CD14-positive monocyte (primary cell): ENCODE measurements around the gene NR6A1. TPM values are rescaled to one million over a fixed set of nuclear protein-coding genes. Genes with fewer than 3 reads are reported as not detected.

Experiments used
- DNase-seq, 3 donors: peaks; one replicate each; pipeline ENCODE4 v3.0.0-alpha.2; 2011 to 2022
- H2AFZ ChIP-seq: 2 replicates; pipeline ENCODE4 v1.6.0; 2012; ENCODE audit warnings: mild to moderate bottlenecking, low read depth, low read length, inconsistent platforms; ENCODE audit not compliant: insufficient read depth, poor library complexity, severe bottlenecking
- H3K27ac ChIP-seq, 2 donors: 1 replicate in 1 of 2; 2 replicates in 1 of 2; pipeline ENCODE4 v1.5.1; 2012 to 2013; ENCODE audit warnings: low read length in 2 of 2, control low read depth in 1 of 2, inconsistent platforms in 1 of 2, low read depth in 1 of 2, mild to moderate bottlenecking in 1 of 2
- H3K27me3 ChIP-seq, 2 donors: one replicate each; pipeline versions ENCODE4 v1.6.0 to v1.6.1; 2011 to 2013; ENCODE audit warnings: low read length in 2 of 2; ENCODE audit not compliant: control insufficient read depth in 2 of 2, insufficient read depth in 2 of 2
- H3K36me3 ChIP-seq, 2 donors: replicated peaks in 1 of 2; 1 replicate in 1 of 2; 2 replicates in 1 of 2; pipeline versions ENCODE4 v1.5.1 to v1.6.1; 2012 to 2013; ENCODE audit warnings: low read length in 2 of 2, control low read depth in 1 of 2, inconsistent platforms in 1 of 2, mild to moderate bottlenecking in 1 of 2; ENCODE audit not compliant: insufficient read depth in 2 of 2, control insufficient read depth in 1 of 2
- H3K4me1 ChIP-seq, 2 donors: 1 replicate in 1 of 2; 2 replicates in 1 of 2; pipeline versions ENCODE4 v1.5.1 to v1.6.1; 2012 to 2013; ENCODE audit warnings: low read length in 2 of 2, control low read depth in 1 of 2, inconsistent platforms in 1 of 2, mild to moderate bottlenecking in 1 of 2, moderate library complexity in 1 of 2; ENCODE audit not compliant: insufficient read depth in 2 of 2, control insufficient read depth in 1 of 2
- H3K4me2 ChIP-seq: replicated peaks from 2 replicates; pipeline ENCODE3; 2012; ENCODE audit warnings: low read length, moderate library complexity, mild to moderate bottlenecking; ENCODE audit not compliant: poor library complexity, severe bottlenecking; ENCODE audit errors: extremely low read depth
- H3K4me3 ChIP-seq, 3 experiments: fragments of 200-600 bp in 1 of 3; sonication (generic) in 1 of 3; replicated peaks in 1 of 3; 1 replicate in 2 of 3; 2 replicates in 1 of 3; pipeline ENCODE4 v1.5.1; 2011 to 2013; ENCODE audit warnings: low read length in 3 of 3, mild to moderate bottlenecking in 3 of 3, control low read depth in 2 of 3, low read depth in 2 of 3, inconsistent platforms in 1 of 3, moderate library complexity in 1 of 3
- H3K79me2 ChIP-seq: 2 replicates; pipeline ENCODE4 v1.6.0; 2012; ENCODE audit warnings: mild to moderate bottlenecking, control low read depth, inconsistent platforms, low read length, moderate library complexity; ENCODE audit not compliant: insufficient read depth
- H3K9ac ChIP-seq: 2 replicates; pipeline ENCODE4 v1.6.0; 2017; ENCODE audit warnings: low read length, mild to moderate bottlenecking; ENCODE audit not compliant: insufficient read depth, poor library complexity, severe bottlenecking
- H3K9me3 ChIP-seq, 2 donors: replicated peaks in 1 of 2; 1 replicate in 1 of 2; 2 replicates in 1 of 2; pipeline versions ENCODE4 v1.5.1 to v1.6.1; 2012 to 2013; ENCODE audit warnings: low read length in 2 of 2, control low read depth in 1 of 2; ENCODE audit not compliant: control insufficient read depth in 1 of 2, insufficient read depth in 1 of 2
- H4K20me1 ChIP-seq: 2 replicates; pipeline ENCODE4 v1.6.0; 2012; ENCODE audit warnings: mild to moderate bottlenecking, low read length, control low read depth, moderate library complexity; ENCODE audit not compliant: insufficient read depth
- H3K27ac Mint-ChIP-seq, 7 donors: one replicate each; pipeline ENCODE4 v1.8.0; 2020; ENCODE audit warnings: mild to moderate bottlenecking in 7 of 7, mixed read lengths in 7 of 7, moderate library complexity in 6 of 7, inconsistent platforms in 2 of 7
- H3K27me3 Mint-ChIP-seq, 3 donors: one replicate each; pipeline ENCODE4 v1.8.0; 2021 to 2022; ENCODE audit warnings: low read depth in 3 of 3, mild to moderate bottlenecking in 3 of 3, mixed read lengths in 3 of 3, moderate library complexity in 3 of 3, inconsistent platforms in 1 of 3
- H3K36me3 Mint-ChIP-seq, 2 donors: one replicate each; pipeline ENCODE4 v1.8.0; 2020; ENCODE audit warnings: mixed read lengths in 2 of 2, inconsistent platforms in 1 of 2, mild to moderate bottlenecking in 1 of 2
- H3K4me1 Mint-ChIP-seq: one replicate; pipeline ENCODE4 v1.8.0; 2020; ENCODE audit warnings: mild to moderate bottlenecking, mixed read lengths
- H3K4me3 Mint-ChIP-seq, 2 donors: one replicate each; pipeline ENCODE4 v1.8.0; 2020; ENCODE audit warnings: mild to moderate bottlenecking in 2 of 2, mixed read lengths in 2 of 2, moderate library complexity in 1 of 2
- H3K9me3 Mint-ChIP-seq, 7 donors: one replicate each; pipeline ENCODE4 v1.8.0; 2020 to 2022; ENCODE audit warnings: mixed read lengths in 7 of 7, mild to moderate bottlenecking in 6 of 7, moderate library complexity in 6 of 7, inconsistent platforms in 2 of 7
- WGBS: methylation state at CpG from one replicate; pipeline ENCODE4 v1.1.5; 2013; ENCODE audit warnings: missing lambda C conversion rate; ENCODE audit not compliant: insufficient coverage; 5-methylcytosine and 5-hydroxymethylcytosine counted together
- intact Hi-C, 2 donors: fragments of 100-400 bp; cut with micrococcal nuclease; formaldehyde crosslinking; loops; one replicate each; pipeline versions ENCODE4 v1.15.0 to v1.15.1; 2023
- polyA plus RNA-seq, 3 donors: library from polyadenylated mRNA; depleted of rRNA in 1 of 3; unstranded in 2 of 3; stranded (reverse) in 1 of 3; fragments of 300-500 nt in 2 of 3; fragments of >200 nt in 1 of 3; fragmentation: Illumina TruSeq in 2 of 3; gene quantifications; 1 replicate in 2 of 3; 2 replicates in 1 of 3; pipeline ENCODE4 v1.2.3, GENCODE V29; 2012 to 2021
- TF ChIP-seq, protein P1 (sequence below): fragments of 200-600 bp; IDR thresholded peaks from one replicate; pipeline ENCODE4 v1.8.0; 2022; ENCODE audit warnings: antibody characterized with exemption, mild to moderate bottlenecking

The NR6A1 gene
- polyA plus RNA-seq, 3 donors = 0.15 to 2.9 (median 0.28) TPM

DNA sequence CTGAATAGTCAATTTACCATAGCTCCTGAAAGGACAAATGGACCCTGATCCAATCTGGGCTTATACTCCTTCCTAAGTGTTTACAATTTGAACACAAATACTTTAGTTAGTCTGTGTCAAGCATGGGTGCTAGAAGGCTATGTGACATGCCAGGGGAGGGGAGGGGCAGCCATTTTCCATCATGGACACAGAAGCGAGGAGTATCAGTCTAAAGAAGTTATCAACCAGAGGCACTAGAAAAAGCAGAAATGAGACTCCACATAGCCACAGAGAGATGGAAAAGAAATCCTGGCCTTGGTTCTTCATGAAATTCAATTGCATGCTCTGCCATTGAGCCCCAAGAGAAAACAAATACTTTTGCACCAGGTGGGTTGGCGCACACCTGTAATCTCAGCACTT is 61.8 kb downstream of the NR6A1 start:
- no peaks in the 10 kb centered on the region for H3K9me3 ChIP-seq
- no peak overlapping the region for H3K4me3 ChIP-seq
- peaks cover 0 to 2% (median 0%) of the 10 kb centered on the region in 3 donors for H3K27me3 Mint-ChIP-seq
- H3K4me2 ChIP-seq = no peak overlapping the region
- H4K20me1 ChIP-seq = no peaks in the 10 kb centered on the region
- H3K4me3 Mint-ChIP-seq = no peak overlapping the region
- H3K79me2 ChIP-seq = no peaks in the 10 kb centered on the region
- H3K27me3 ChIP-seq = no peaks in the 10 kb centered on the region
- intact Hi-C loops = no loop called here
- H3K27ac Mint-ChIP-seq = peak overlapping the region in 1 of 7 donors; percentile 45
- H3K9me3 Mint-ChIP-seq = peaks cover 0 to 2% (median 0%) of the 10 kb centered on the region in 7 donors
- TF ChIP-seq, protein P1, sequence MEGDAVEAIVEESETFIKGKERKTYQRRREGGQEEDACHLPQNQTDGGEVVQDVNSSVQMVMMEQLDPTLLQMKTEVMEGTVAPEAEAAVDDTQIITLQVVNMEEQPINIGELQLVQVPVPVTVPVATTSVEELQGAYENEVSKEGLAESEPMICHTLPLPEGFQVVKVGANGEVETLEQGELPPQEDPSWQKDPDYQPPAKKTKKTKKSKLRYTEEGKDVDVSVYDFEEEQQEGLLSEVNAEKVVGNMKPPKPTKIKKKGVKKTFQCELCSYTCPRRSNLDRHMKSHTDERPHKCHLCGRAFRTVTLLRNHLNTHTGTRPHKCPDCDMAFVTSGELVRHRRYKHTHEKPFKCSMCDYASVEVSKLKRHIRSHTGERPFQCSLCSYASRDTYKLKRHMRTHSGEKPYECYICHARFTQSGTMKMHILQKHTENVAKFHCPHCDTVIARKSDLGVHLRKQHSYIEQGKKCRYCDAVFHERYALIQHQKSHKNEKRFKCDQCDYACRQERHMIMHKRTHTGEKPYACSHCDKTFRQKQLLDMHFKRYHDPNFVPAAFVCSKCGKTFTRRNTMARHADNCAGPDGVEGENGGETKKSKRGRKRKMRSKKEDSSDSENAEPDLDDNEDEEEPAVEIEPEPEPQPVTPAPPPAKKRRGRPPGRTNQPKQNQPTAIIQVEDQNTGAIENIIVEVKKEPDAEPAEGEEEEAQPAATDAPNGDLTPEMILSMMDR = no peak
- no peak for DNase-seq
- H2AFZ ChIP-seq = no peak overlapping the region
- no peaks in the 10 kb centered on the region for H3K36me3 Mint-ChIP-seq
- H3K27ac ChIP-seq = no peak overlapping the region
- peaks cover 2% of the 10 kb centered on the region for H3K4me1 Mint-ChIP-seq
- no peaks in the 10 kb centered on the region for H3K36me3 ChIP-seq
- no peak overlapping the region for H3K9ac ChIP-seq
- H3K4me1 ChIP-seq = no peaks in the 10 kb centered on the region
- 83% methylated on average over 1 of the region's 2 CpGs for WGBS

DNA sequence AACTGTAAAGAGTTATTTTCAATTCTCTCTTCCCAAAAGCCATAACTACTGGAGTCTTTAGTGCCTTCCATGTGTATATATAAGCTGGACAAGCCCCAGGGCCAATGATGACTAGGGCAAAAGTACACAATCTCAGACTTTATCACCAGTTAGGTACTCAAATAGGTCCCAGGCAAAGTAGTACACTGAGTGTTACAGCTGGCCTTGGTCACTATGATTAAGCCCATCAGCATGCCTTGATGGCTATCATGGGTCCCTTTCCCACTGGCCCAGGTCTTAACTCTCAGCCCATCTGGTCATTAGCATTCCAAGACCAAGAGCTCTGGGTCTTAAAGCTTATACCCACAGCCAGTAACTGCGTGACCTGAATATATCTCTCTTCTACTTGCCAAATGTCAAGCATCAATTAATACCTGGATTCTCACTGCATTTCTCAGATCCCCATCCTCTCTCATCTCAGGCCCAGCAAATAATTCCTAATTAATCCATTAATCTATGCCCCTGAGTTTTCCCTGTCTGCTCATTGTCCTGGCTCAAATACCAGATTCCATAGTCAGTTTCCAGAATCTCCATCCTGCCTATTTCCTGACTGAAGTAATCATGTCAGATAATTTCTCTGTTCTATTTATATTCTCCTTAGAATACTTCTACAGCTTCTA is 62.3 kb downstream of the NR6A1 start:
- Histone ChIP-seq H3K36me3 (no peaks in the 10 kb centered on the region), H2AFZ (no peak overlapping the region), H3K27ac (no peak overlapping the region), H3K4me1 (no peaks in the 10 kb centered on the region), H3K4me2 (no peak overlapping the region), H3K27me3 (no peaks in the 10 kb centered on the region), H3K9me3 (no peaks in the 10 kb centered on the region), H3K79me2 (no peaks in the 10 kb centered on the region), H3K4me3 (no peak overlapping the region), H4K20me1 (no peaks in the 10 kb centered on the region), H3K9ac (no peak overlapping the region)
- TF ChIP-seq, protein P1 = no peak
- no peak overlapping the region for H3K27ac Mint-ChIP-seq
- intact Hi-C loops = no loop called here
- H3K36me3 Mint-ChIP-seq = no peaks in the 10 kb centered on the region
- peaks cover 0 to 4% (median 0%) of the 10 kb centered on the region in 7 donors for H3K9me3 Mint-ChIP-seq
- H3K27me3 Mint-ChIP-seq = peaks cover 0 to 2% (median 0%) of the 10 kb centered on the region in 3 donors
- DNase-seq = no peak
- WGBS = 100% methylated on average over 1 of the region's 1 CpG
- no peak overlapping the region for H3K4me3 Mint-ChIP-seq
- peaks cover 2% of the 10 kb centered on the region for H3K4me1 Mint-ChIP-seq
